Duodenal mucosa (tissue), 2 donors: ENCODE data around the gene LRIG1.
"Not testable (repeated sequence)": the region's sequence is repeated elsewhere in the genome, so short reads cannot be mapped to it uniquely, and the experiment has no call there.

Experiments used
- H3K27ac ChIP-seq: one replicate; pipeline ENCODE4 v1.7.0; 2013; ENCODE audit warnings: low read depth, low read length
- H3K27me3 ChIP-seq, 2 donors: one replicate each; pipeline ENCODE4 v1.7.0; 2013; ENCODE audit warnings: low read length in 2 of 2, control low read depth in 1 of 2; ENCODE audit not compliant: insufficient read depth in 2 of 2, control insufficient read depth in 1 of 2
- H3K36me3 ChIP-seq, 2 donors: one replicate each; pipeline ENCODE4 v1.7.0; 2013; ENCODE audit warnings: low read length in 2 of 2, control low read depth in 1 of 2; ENCODE audit not compliant: insufficient read depth in 2 of 2, control insufficient read depth in 1 of 2
- H3K4me1 ChIP-seq, 2 donors: one replicate each; pipeline ENCODE4 v1.7.0; 2013; ENCODE audit warnings: low read length in 2 of 2, control low read depth in 1 of 2; ENCODE audit not compliant: insufficient read depth in 2 of 2, control insufficient read depth in 1 of 2
- H3K4me3 ChIP-seq, 2 donors: one replicate each; pipeline ENCODE4 v1.7.0; 2013; ENCODE audit warnings: low read length in 2 of 2, low read depth in 1 of 2
- H3K9ac ChIP-seq, 2 donors: one replicate each; pipeline ENCODE4 v1.7.0; 2013; ENCODE audit warnings: low read length in 2 of 2, low read depth in 1 of 2
- H3K9me3 ChIP-seq, 2 donors: one replicate each; pipeline ENCODE4 v1.7.0; 2013; ENCODE audit warnings: low read length in 2 of 2, control low read depth in 1 of 2; ENCODE audit not compliant: control insufficient read depth in 1 of 2

LRIG1 gene

GRCh38 chr3:66427951-66428474 is 72.8 kb downstream of the LRIG1 start:
- peaks cover 36 to 38% of the 10 kb centered on the region in 2 donors for H3K4me1 ChIP-seq
- H3K4me3 ChIP-seq, result no peak overlapping the region
- H3K9me3 ChIP-seq, result no peaks in the 10 kb centered on the region
- H3K9ac ChIP-seq, result no peak overlapping the region
- H3K27me3 ChIP-seq, result no peaks in the 10 kb centered on the region
- H3K36me3 ChIP-seq, result peaks cover 0 to 12% of the 10 kb centered on the region in 2 donors
- no peak overlapping the region for H3K27ac ChIP-seq

DNA sequence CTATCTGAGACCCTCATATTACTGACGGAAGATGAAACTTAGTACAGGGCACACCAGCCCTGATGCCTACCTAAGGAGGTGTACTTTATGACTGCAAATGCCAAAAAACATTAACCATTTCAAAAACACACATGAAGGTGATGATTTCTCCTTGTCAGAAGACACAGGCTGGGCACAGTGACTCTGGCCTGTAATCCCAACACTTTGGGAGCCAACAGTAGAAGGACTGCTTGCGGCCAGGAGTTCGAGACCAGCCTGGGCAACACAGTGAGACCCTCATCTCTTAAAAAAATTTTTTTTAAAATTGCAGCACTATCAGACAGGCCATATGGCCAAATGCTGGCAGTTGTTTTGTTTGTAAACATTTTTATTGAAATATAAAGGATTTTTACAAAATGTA is 73.5 kb downstream of the LRIG1 start:
- H3K27me3 ChIP-seq, result no peaks in the 10 kb centered on the region
- H3K4me1 ChIP-seq, result peaks cover 30 to 33% of the 10 kb centered on the region in 2 donors
- no peak overlapping the region for H3K27ac ChIP-seq
- no peaks in the 10 kb centered on the region for H3K9me3 ChIP-seq
- peaks cover 0 to 12% of the 10 kb centered on the region in 2 donors for H3K36me3 ChIP-seq
- H3K4me3 ChIP-seq, result no peak overlapping the region
- no peak overlapping the region for H3K9ac ChIP-seq

DNA sequence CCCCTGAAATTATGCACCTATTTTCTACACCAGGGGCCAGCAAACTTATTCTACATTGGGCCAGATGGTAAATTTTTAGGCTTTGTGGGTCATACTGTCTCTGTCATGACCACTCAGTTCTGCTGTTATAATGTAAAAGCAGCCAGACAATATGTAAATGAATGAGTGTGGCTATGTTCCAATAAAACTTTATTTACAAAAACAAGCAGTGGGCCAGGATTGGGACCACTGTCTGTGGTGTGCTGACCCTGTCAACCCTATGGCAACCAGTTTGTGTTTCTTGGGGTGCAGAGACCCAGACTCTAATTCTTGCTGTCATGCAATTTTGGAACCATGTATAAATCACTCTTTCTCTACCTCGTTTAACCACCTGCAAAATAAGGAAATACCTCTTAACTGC is 74.7 kb downstream of the LRIG1 start:
- peaks cover 0 to 7% of the 10 kb centered on the region in 2 donors for H3K36me3 ChIP-seq
- H3K27me3 ChIP-seq, result no peaks in the 10 kb centered on the region
- peaks cover 7% of the 10 kb centered on the region in 2 donors for H3K9me3 ChIP-seq
- H3K9ac ChIP-seq, result no peak overlapping the region
- H3K4me1 ChIP-seq, result peaks cover 19 to 21% of the 10 kb centered on the region in 2 donors
- no peak overlapping the region for H3K27ac ChIP-seq
- H3K4me3 ChIP-seq, result no peak overlapping the region

DNA sequence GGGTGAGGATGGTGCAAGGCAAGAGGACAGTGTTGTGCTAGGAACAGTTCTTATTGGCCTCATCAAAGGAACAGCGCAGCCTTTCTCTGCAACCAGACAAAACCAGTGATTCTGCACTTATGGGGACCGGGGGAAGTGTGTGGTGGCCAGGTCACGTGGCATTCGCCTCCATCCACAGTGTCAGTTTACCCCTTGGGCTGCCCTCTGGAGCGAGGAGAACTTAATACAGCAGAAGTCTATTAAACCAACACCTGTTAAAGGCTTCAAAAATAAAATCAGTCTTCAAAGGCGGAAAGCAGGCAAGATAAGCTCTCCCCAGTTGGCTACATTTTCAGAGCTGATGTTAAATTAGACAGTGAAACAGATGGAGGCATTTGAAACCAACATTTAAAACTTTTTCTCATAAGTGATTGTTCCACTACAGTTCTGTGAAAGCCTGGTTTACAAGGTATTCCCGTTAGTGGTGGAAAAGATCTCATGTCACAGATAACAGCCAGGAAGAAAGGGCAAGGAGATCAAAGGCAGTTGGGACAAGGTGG is 75.2 kb downstream of the LRIG1 start:
- H3K9ac ChIP-seq, result no peak overlapping the region
- H3K9me3 ChIP-seq, result peaks cover 7% of the 10 kb centered on the region in 2 donors
- H3K27ac ChIP-seq, result no peak overlapping the region
- no peaks in the 10 kb centered on the region for H3K27me3 ChIP-seq
- H3K4me1 ChIP-seq, result peaks cover 19 to 21% of the 10 kb centered on the region in 2 donors
- H3K36me3 ChIP-seq, result peaks cover 0 to 9% of the 10 kb centered on the region in 2 donors
- H3K4me3 ChIP-seq, result no peak overlapping the region

DNA sequence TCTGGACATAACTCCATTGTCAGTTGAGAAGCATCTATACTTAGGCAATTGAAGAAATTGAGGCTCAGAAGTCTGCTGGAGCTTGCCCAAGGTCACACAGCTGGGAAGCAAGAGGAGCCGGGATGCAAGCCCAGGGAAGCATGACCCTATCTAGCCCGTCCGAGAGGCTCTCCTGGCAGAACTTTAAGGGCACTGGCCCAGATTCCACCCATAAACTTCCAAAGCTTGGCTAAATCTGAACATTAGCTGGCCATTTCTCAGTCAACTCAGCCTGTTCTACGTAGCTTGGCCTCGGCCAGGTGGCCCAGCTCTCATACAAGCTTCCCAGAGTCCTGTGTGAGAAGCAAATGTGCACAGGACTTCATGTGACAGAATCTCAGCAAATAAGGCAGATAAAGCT is 75.8 kb downstream of the LRIG1 start:
- Histone ChIP-seq H3K27ac (no peak overlapping the region), H3K4me3 (no peak overlapping the region), H3K9me3 (peaks cover 7% of the 10 kb centered on the region in 2 donors), H3K27me3 (no peaks in the 10 kb centered on the region), H3K36me3 (peaks cover 0 to 12% of the 10 kb centered on the region in 2 donors), H3K4me1 (peaks cover 19 to 21% of the 10 kb centered on the region in 2 donors), H3K9ac (no peak overlapping the region)

DNA sequence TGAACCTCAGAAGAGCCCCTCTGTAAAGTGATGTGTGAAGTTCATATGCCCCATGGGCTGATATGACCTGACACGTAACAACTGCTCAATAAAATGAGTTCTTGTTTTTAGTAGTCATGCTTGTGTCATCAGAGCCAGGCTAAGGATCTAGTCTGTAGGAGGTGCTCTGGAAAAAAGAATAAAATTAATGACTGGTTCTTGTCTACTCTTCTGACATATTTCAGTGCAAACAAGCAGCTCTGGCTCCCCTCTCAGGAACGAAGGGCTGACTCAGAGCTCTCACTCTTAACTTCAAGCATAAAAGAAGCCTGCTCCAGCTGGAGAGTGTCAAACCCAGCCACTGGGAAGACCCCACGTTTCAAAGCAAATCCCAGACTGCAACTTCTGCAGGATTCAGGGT is 77.0 kb downstream of the LRIG1 start:
- Histone ChIP-seq H3K27ac (no peak overlapping the region), H3K4me1 (peaks cover 15 to 16% of the 10 kb centered on the region in 2 donors), H3K9ac (no peak overlapping the region), H3K27me3 (no peaks in the 10 kb centered on the region), H3K4me3 (no peak overlapping the region), H3K36me3 (peaks cover 0 to 12% of the 10 kb centered on the region in 2 donors), H3K9me3 (peaks cover 7% of the 10 kb centered on the region in 2 donors)

DNA sequence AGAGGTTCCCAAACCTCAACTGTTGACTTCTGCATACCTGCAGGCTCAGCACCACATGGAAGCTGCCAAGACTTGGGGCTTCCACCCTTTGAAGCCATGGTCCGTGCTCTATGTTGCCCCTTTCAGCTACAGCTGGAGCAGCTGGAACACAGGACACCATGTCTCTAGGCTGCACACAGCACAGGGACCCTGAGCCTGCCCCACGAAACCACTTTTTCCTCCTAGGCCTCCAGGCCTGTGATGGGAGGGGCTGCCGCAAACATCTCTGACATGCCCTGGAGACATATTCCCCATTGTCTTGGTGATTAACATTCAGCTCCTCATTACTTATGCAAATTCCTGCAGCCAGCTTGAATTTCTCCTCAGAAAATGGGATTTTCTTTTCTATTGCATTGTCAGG is 78.9 kb downstream of the LRIG1 start:
- H3K27me3 ChIP-seq, H3K9ac ChIP-seq, H3K27ac ChIP-seq, H3K9me3 ChIP-seq, H3K4me3 ChIP-seq, H3K4me1 ChIP-seq: not testable (repeated sequence)
- peaks cover 0 to 13% of the 10 kb centered on the region in 2 donors for H3K36me3 ChIP-seq

GRCh38 chr3:66421144-66421543 is 79.7 kb downstream of the LRIG1 start:
- H3K36me3 ChIP-seq, result peaks cover 0 to 20% of the 10 kb centered on the region in 2 donors
- not testable (repeated sequence) for H3K4me1 ChIP-seq

DNA sequence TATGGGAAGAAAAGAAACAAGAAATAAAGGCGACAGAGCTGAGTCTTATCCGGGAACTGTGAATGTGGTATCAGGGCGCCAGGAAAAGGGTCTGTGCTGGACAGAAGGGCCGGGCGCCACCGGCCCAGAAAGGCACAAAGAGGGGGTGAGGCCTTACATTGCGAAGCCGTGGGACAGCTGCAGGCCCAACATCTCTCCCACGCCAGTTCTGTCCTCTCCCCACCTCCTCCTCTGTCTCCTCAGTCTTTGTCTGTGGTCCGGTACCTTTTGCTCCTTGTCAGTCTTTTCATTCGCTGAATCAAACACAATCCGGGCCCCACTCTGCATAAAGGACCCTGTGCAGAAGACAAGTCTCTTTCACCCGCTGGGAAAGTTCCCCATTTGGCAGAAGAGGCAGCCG is 81.8 kb downstream of the LRIG1 start:
- Histone ChIP-seq H3K36me3 (peaks cover 10 to 37% of the 10 kb centered on the region in 2 donors), H3K4me1 (peaks cover 3 to 10% of the 10 kb centered on the region in 2 donors), H3K9ac (no peak overlapping the region), H3K4me3 (no peak overlapping the region), H3K9me3 (peaks cover 7% of the 10 kb centered on the region in 2 donors), H3K27me3 (no peaks in the 10 kb centered on the region), H3K27ac (no peak overlapping the region)

More at GRCh38 chr3:66421144-66421543, 79.7 kb downstream of the LRIG1 start:
- not testable (repeated sequence) for H3K27ac ChIP-seq, H3K27me3 ChIP-seq, H3K9me3 ChIP-seq, H3K9ac ChIP-seq, H3K4me3 ChIP-seq

GRCh38 chr3:66418475-66418931 is 82.3 kb downstream of the LRIG1 start:
- H3K9ac ChIP-seq, result no peak overlapping the region
- peaks cover 7% of the 10 kb centered on the region in 2 donors for H3K9me3 ChIP-seq
- peaks cover 3 to 10% of the 10 kb centered on the region in 2 donors for H3K4me1 ChIP-seq
- no peak overlapping the region for H3K4me3 ChIP-seq
- H3K36me3 ChIP-seq, result peaks cover 10 to 37% of the 10 kb centered on the region in 2 donors
- no peaks in the 10 kb centered on the region for H3K27me3 ChIP-seq
- H3K27ac ChIP-seq, result no peak overlapping the region
